Astrocyte (in vitro differentiated cells and primary cell): ENCODE data around the gene RPL11. TPM values are rescaled to one million over a fixed set of nuclear protein-coding genes. Genes with fewer than 3 reads are reported as not detected.

Experiments
- DNase-seq: peaks from one replicate; pipeline ENCODE4 v3.0.0-alpha.2; 2010; ENCODE audit warnings: low read depth
- FAIRE-seq: peaks from 2 replicates; lab custom pipeline; 2011; peaks lifted over from hg19 to GRCh38; lab: Jason Lieb, UNC
- H2AFZ ChIP-seq: 2 replicates; pipeline ENCODE4 v1.6.0; 2012; ENCODE audit warnings: low read depth, low read length, inconsistent platforms
- H3K27ac ChIP-seq: 2 replicates; pipeline ENCODE4 v1.5.1; 2011; ENCODE audit warnings: low read depth, low read length, inconsistent platforms
- H3K27me3 ChIP-seq: 2 replicates; pipeline ENCODE4 v1.6.0; 2011; ENCODE audit warnings: low read length, inconsistent platforms; ENCODE audit not compliant: insufficient read depth
- H3K36me3 ChIP-seq: 2 replicates; pipeline ENCODE4 v1.5.1; 2011; ENCODE audit warnings: low read length, inconsistent platforms; ENCODE audit not compliant: insufficient read depth
- H3K4me1 ChIP-seq: 2 replicates; pipeline ENCODE4 v1.5.1; 2011; ENCODE audit warnings: low read length, inconsistent platforms; ENCODE audit not compliant: insufficient read depth
- H3K4me2 ChIP-seq: 2 replicates; pipeline ENCODE4 v1.6.0; 2012; ENCODE audit warnings: low read length, inconsistent platforms
- H3K4me3 ChIP-seq: 2 replicates; pipeline ENCODE4 v1.5.1; 2011; ENCODE audit warnings: low read depth, mild to moderate bottlenecking, low read length, inconsistent platforms; ENCODE audit not compliant: insufficient read depth
- H3K79me2 ChIP-seq: 2 replicates; pipeline ENCODE4 v1.6.0; 2012; ENCODE audit warnings: mild to moderate bottlenecking, low read length, inconsistent platforms; ENCODE audit not compliant: insufficient read depth
- H3K9ac ChIP-seq: 2 replicates; pipeline ENCODE4 v1.6.0; 2012; ENCODE audit warnings: mild to moderate bottlenecking, low read length, inconsistent platforms
- H3K9me3 ChIP-seq: 2 replicates; pipeline ENCODE4 v1.5.1; 2012; ENCODE audit warnings: low read depth, mild to moderate bottlenecking, low read length, inconsistent platforms; ENCODE audit not compliant: insufficient read depth
- H4K20me1 ChIP-seq: 2 replicates; pipeline ENCODE4 v1.6.0; 2012; ENCODE audit warnings: low read length, inconsistent platforms; ENCODE audit not compliant: insufficient read depth
- H3K27ac Mint-ChIP-seq: one replicate; pipeline ENCODE4 v1.8.0; 2021; ENCODE audit warnings: mild to moderate bottlenecking, mixed read lengths; ENCODE audit not compliant: unreplicated experiment
- H3K27me3 Mint-ChIP-seq: one replicate; pipeline ENCODE4 v1.8.0; 2021; ENCODE audit warnings: low read depth, mixed read lengths; ENCODE audit not compliant: unreplicated experiment
- H3K36me3 Mint-ChIP-seq: one replicate; pipeline ENCODE4 v1.8.0; 2021; ENCODE audit warnings: low read depth, mixed read lengths; ENCODE audit not compliant: unreplicated experiment
- H3K4me1 Mint-ChIP-seq: one replicate; pipeline ENCODE4 v1.8.0; 2021; ENCODE audit warnings: low read depth, mixed read lengths; ENCODE audit not compliant: unreplicated experiment
- H3K4me3 Mint-ChIP-seq: one replicate; pipeline ENCODE4 v1.8.0; 2021; ENCODE audit warnings: mild to moderate bottlenecking, moderate library complexity, mixed read lengths; ENCODE audit not compliant: unreplicated experiment
- H3K9me3 Mint-ChIP-seq: one replicate; pipeline ENCODE4 v1.8.0; 2021; ENCODE audit warnings: mild to moderate bottlenecking, mixed read lengths; ENCODE audit not compliant: unreplicated experiment
- EZH2 ChIP-seq: IDR thresholded peaks from 2 replicates; pipeline ENCODE4 v1.6.1; 2012; ENCODE audit warnings: mild to moderate bottlenecking, low read length, inconsistent platforms; ENCODE audit not compliant: insufficient read depth
- total RNA-seq: library from RNA; stranded (reverse); gene quantifications from 2 replicates; pipeline ENCODE4 v1.2.1, GENCODE V29; 2021
- TF ChIP-seq, protein P1 (sequence below): IDR thresholded peaks from 2 replicates; pipeline ENCODE4 v1.5.1; 2011; ENCODE audit warnings: low read depth, mild to moderate bottlenecking, inconsistent platforms, low read length, moderate library complexity; ENCODE audit not compliant: insufficient read depth

RPL11 gene
- total RNA-seq, 1 donor from 2014 or later, result 804 TPM

DNA sequence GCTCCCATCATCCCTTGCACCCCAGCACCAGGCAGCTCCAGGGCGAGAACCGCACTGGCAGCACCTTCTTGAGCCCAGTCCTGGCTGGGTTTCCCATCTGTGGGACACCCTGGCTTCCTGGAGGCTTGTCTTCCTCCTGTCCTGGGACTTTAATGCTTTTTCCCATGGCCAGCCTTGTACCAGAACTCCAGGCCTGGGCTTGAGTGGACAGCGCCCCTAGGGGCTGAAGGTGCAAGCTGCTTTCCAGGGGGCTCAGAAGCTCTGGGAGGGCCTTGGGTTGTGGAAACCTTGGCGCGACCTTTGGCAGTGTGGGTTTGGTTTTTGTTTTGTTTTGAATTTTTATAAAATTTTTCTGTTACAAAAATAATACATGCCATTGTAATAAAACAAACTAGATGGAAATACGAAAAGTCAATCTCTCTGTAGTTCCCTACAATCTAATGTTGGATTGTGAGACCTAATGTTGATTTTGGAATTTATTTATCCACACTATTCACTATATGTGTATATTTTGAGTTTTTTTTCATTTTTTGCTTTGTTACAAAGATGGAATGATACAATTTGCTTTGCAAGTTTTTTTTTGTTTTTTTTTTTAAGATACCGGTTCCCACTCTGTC lies 33.8 kb upstream of the RPL11 start:
- TF ChIP-seq EZH2, result no peak
- TF ChIP-seq, protein P1, sequence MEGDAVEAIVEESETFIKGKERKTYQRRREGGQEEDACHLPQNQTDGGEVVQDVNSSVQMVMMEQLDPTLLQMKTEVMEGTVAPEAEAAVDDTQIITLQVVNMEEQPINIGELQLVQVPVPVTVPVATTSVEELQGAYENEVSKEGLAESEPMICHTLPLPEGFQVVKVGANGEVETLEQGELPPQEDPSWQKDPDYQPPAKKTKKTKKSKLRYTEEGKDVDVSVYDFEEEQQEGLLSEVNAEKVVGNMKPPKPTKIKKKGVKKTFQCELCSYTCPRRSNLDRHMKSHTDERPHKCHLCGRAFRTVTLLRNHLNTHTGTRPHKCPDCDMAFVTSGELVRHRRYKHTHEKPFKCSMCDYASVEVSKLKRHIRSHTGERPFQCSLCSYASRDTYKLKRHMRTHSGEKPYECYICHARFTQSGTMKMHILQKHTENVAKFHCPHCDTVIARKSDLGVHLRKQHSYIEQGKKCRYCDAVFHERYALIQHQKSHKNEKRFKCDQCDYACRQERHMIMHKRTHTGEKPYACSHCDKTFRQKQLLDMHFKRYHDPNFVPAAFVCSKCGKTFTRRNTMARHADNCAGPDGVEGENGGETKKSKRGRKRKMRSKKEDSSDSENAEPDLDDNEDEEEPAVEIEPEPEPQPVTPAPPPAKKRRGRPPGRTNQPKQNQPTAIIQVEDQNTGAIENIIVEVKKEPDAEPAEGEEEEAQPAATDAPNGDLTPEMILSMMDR, result peak; percentile 82
- DNase-seq (no peak), FAIRE-seq (no peak)
- Histone ChIP-seq H3K4me2 (no peak overlapping the region), H2AFZ (no peak overlapping the region), H3K36me3 (no peaks in the 10 kb centered on the region), H3K4me3 (no peak overlapping the region), H3K9me3 (no peaks in the 10 kb centered on the region), H3K4me1 (no peaks in the 10 kb centered on the region), H4K20me1 (no peaks in the 10 kb centered on the region), H3K27me3 (peaks cover 4% of the 10 kb centered on the region), H3K79me2 (no peaks in the 10 kb centered on the region), H3K9ac (no peak overlapping the region), H3K27ac (no peak overlapping the region)
- Mint-ChIP-seq H3K9me3 (no peaks in the 10 kb centered on the region), H3K36me3 (no peaks in the 10 kb centered on the region), H3K4me3 (no peak overlapping the region), H3K27me3 (peaks cover 13% of the 10 kb centered on the region), H3K4me1 (no peaks in the 10 kb centered on the region), H3K27ac (no peak overlapping the region)

DNA sequence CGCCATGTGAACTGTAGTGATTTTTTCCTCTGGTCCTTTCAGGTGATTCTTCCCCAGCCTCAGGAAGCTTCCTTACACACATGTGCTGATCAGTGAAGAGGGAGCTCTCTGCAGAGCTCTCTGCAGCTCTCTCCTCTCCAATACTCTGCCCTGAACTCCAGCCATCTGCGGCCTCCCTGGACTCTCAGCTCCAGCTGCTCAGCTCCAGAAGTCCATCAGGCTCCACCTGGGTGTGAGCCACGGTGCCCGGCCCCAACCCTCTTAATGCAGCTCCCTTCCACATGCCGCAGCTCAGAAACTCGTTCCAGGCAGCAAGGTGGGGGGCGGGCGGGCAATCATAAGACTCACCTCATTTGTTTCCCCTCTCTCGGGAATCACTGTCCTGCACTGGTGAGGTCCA lies 30.9 kb upstream of the RPL11 start:
- Mint-ChIP-seq H3K4me3 (no peak overlapping the region), H3K36me3 (no peaks in the 10 kb centered on the region), H3K27ac (no peak overlapping the region), H3K9me3 (no peaks in the 10 kb centered on the region), H3K27me3 (peaks cover 1% of the 10 kb centered on the region), H3K4me1 (no peaks in the 10 kb centered on the region)
- Histone ChIP-seq H2AFZ (no peak overlapping the region), H3K4me2 (no peak overlapping the region), H3K9ac (no peak overlapping the region), H3K4me1 (no peaks in the 10 kb centered on the region), H3K27me3 (peaks cover 4% of the 10 kb centered on the region), H4K20me1 (no peaks in the 10 kb centered on the region), H3K79me2 (no peaks in the 10 kb centered on the region), H3K27ac (no peak overlapping the region), H3K4me3 (no peak overlapping the region), H3K9me3 (no peaks in the 10 kb centered on the region), H3K36me3 (no peaks in the 10 kb centered on the region)
- TF ChIP-seq, protein P1, result no peak
- TF ChIP-seq EZH2, result no peak
- FAIRE-seq (no peak), DNase-seq (no peak)

DNA sequence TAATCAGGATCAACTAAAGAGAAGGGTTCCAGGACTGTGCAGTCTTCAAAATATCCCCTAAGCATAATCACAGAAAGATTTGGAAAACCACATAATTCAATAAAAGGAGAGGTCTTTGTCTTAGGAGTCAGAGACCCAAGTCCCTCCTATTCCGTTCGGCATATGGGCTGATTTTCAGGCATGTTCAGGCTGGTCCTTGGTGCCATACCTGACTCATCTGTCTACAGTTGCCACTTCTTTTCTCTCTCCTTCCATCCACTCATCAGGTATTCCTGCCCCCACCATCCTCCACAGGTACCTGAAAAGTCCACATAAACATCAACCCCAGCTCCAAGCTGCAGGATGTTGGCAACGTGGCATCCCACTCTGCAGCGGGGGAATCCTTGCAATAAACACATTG lies 29.7 kb upstream of the RPL11 start:
- Mint-ChIP-seq H3K4me3 (no peak overlapping the region), H3K4me1 (no peaks in the 10 kb centered on the region), H3K27me3 (peaks cover 1% of the 10 kb centered on the region), H3K36me3 (no peaks in the 10 kb centered on the region), H3K27ac (no peak overlapping the region), H3K9me3 (no peaks in the 10 kb centered on the region)
- no peaks in the 10 kb centered on the region for H3K9me3 ChIP-seq
- no peaks in the 10 kb centered on the region for H3K4me1 ChIP-seq
- no peak overlapping the region for H3K4me2 ChIP-seq
- DNase-seq (no peak), FAIRE-seq (no peak)
- H3K36me3 ChIP-seq, result no peaks in the 10 kb centered on the region
- H3K27me3 ChIP-seq, result peaks cover 4% of the 10 kb centered on the region
- TF ChIP-seq EZH2, result no peak
- TF ChIP-seq, protein P1, result no peak
- no peak overlapping the region for H3K9ac ChIP-seq
- H3K79me2 ChIP-seq, result no peaks in the 10 kb centered on the region
- no peak overlapping the region for H2AFZ ChIP-seq
- no peaks in the 10 kb centered on the region for H4K20me1 ChIP-seq
- no peak overlapping the region for H3K27ac ChIP-seq
- no peak overlapping the region for H3K4me3 ChIP-seq
